Breast epithelium (tissue), 3 donors: ENCODE results near the gene SLC28A3.

Experiments used
- CTCF ChIP-seq, 3 donors: fragments of 450-650 bp; IDR thresholded peaks; one replicate each; pipeline ENCODE4 v1.5.1; 2016 to 2017; ENCODE audit warnings: antibody characterized with exemption in 3 of 3, mild to moderate bottlenecking in 3 of 3, moderate library complexity in 3 of 3
- POLR2AphosphoS5 ChIP-seq, 3 donors: sonication (generic); formaldehyde crosslinking; IDR thresholded peaks; one replicate each; pipeline ENCODE4 v1.6.1; 2017; ENCODE audit warnings: antibody characterized with exemption in 3 of 3

DNA sequence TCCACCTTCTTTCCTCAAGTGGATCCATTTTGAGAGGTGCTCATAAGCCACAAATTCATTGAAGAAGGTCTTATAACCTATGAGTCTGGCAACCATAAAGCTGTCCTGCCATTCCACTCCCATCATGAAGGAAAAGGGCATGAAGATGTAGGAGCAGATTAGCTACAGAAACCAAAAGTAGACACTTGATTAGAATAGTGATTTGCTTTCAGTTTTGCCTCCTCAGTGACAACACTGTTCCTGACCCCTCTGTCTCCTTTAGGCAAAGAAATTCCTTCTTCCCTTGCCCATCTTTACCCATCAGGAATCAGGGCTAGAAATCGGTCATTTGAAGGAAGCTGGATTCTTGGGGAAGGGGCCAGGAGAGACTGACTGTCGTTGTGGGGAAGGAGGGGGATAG lies 55.2 kb downstream of the SLC28A3 start:
- TF ChIP-seq CTCF (IDR thresholded peaks at IDR 0.05) (no peak), POLR2AphosphoS5 (IDR thresholded peaks at IDR 0.05) (no peak)
